Measurements from ENCODE around the gene SRSF1. TPM values are rescaled to one million over a fixed set of nuclear protein-coding genes. Genes with fewer than 3 reads are reported as not detected.

Gene SRSF1
- total RNA-seq, 1 experiment from 2014 or later: 434 TPM

GRCh38 chr17:58050966-58051365 lies 43.9 kb upstream of the SRSF1 start:
- CTCF ChIA-PET: no interaction called here
- POLR2A ChIA-PET: interaction anchor here (0.7 to 1.6 kb wide), 2 partner anchors 32 to 40 kb away, joined by 3 to 9 read pairs; partner anchors contain the start of gene DYNLL2
- DNase-seq (ENCODE audit: low read depth, low spot score) (no peak), ATAC-seq (no peak)
- intact Hi-C loops (cut with micrococcal nuclease): no loop called here
- no peak overlapping the region for H3K9ac ChIP-seq (ENCODE audit: low read length)
- no peaks in the 10 kb centered on the region for H3K36me3 ChIP-seq (ENCODE audit: control insufficient read depth in 1 of 2, insufficient read depth in 2 of 2, low read length in 2 of 2)
- no peaks in the 10 kb centered on the region for H3K9me2 ChIP-seq (ENCODE audit: insufficient read depth)
- no peak overlapping the region for H3K27ac ChIP-seq (ENCODE audit: low read depth, low read length)
- H3K4me1 ChIP-seq (ENCODE audit: control insufficient read depth in 1 of 2, insufficient read depth in 2 of 2, low read length in 2 of 2): no peaks in the 10 kb centered on the region
- H2AFZ ChIP-seq (ENCODE audit: low read depth, low read length, poor library complexity, severe bottlenecking): no peak overlapping the region
- RAD21 ChIA-PET (ENCODE audit: low non-redundant PET in 1 of 2, low total read pairs in 2 of 2, uncharacterized antibody in 2 of 2, unreplicated experiment in 2 of 2): no interaction called here
- no peaks in the 10 kb centered on the region for H4K20me1 ChIP-seq (ENCODE audit: insufficient read depth)
- TF ChIP-seq ZFX (IDR thresholded peaks at IDR 0.05) (no peak), RAD21 (IDR thresholded peaks at IDR 0.05; ENCODE audit: low read depth) (no peak), EZH2 (IDR thresholded peaks at IDR 0.05) (no peak), JUND (IDR thresholded peaks at IDR 0.05) (no peak), MAX (IDR thresholded peaks at IDR 0.05) (no peak), ELF1 (IDR thresholded peaks at IDR 0.05; ENCODE audit: borderline replicate concordance, low read depth) (no peak), REST (IDR thresholded peaks at IDR 0.05; ENCODE audit: low read depth) (no peak), CBX3 (IDR thresholded peaks at IDR 0.05; ENCODE audit: low read depth) (no peak), ZBTB33 (IDR thresholded peaks at IDR 0.05; ENCODE audit: extremely low read depth, insufficient replicate concordance, low read length) (no peak)
- H3K4me3 ChIP-seq (replicated peaks in 1 of 2; ENCODE audit: low read depth in 1 of 2, low read length in 2 of 2): no peak overlapping the region
- H3K4me2 ChIP-seq (ENCODE audit: low read length): no peak overlapping the region
- BruUV-seq (replicated peaks): no TSS peak
- H3K79me2 ChIP-seq (ENCODE audit: insufficient read depth, low read length): no peaks in the 10 kb centered on the region
- no peaks in the 10 kb centered on the region for H3K27me3 ChIP-seq (ENCODE audit: insufficient read depth, low read length)
- H3K9me3 ChIP-seq (ENCODE audit: control insufficient read depth in 1 of 2, insufficient read depth in 1 of 2, low read depth in 1 of 2, low read length in 2 of 2): no peaks in the 10 kb centered on the region
